Activated T-cell treated with anti-CD3 and anti-CD28 coated beads, Interleukin-2, amount 50 U/mL, for 72 hours (primary cell): ENCODE data around the gene PPP1R14D. TPM values are rescaled to one million over a fixed set of nuclear protein-coding genes. Genes with fewer than 3 reads are reported as not detected.

Source experiments
- ATAC-seq, 2 donors: fragments of 150-1000 bp; cut with Tn5 transposase; replicated peaks in 1 of 2; 2 replicates each; pipeline ENCODE4 v1.10.0; 2021; ENCODE audit warnings: moderate library complexity in 2 of 2, mild to moderate bottlenecking in 1 of 2
- DNase-seq, 2 donors: peaks; one replicate each; pipeline ENCODE4 v3.0.0; 2021 to 2022; ENCODE audit warnings: mixed read lengths in 1 of 2
- H3K27ac Mint-ChIP-seq: one replicate; pipeline ENCODE4 v1.8.0; 2022; ENCODE audit warnings: mild to moderate bottlenecking, moderate library complexity, mixed read lengths
- H3K27me3 Mint-ChIP-seq: one replicate; pipeline ENCODE4 v1.8.0; 2022; ENCODE audit warnings: low read depth, mixed read lengths
- H3K36me3 Mint-ChIP-seq, 2 donors: one replicate each; pipeline ENCODE4 v1.8.0; 2022; ENCODE audit warnings: mixed read lengths in 2 of 2, mild to moderate bottlenecking in 1 of 2; ENCODE audit not compliant: insufficient read depth in 2 of 2
- H3K4me1 Mint-ChIP-seq: one replicate; pipeline ENCODE4 v1.8.0; 2022; ENCODE audit warnings: low read depth, mixed read lengths
- H3K4me3 Mint-ChIP-seq, 2 donors: one replicate each; pipeline ENCODE4 v1.8.0; 2022; ENCODE audit warnings: mild to moderate bottlenecking in 2 of 2, mixed read lengths in 2 of 2, moderate library complexity in 2 of 2
- H3K9me3 Mint-ChIP-seq, 2 donors: one replicate each; pipeline ENCODE4 v1.8.0; 2022; ENCODE audit warnings: mixed read lengths in 2 of 2
- total RNA-seq, 2 donors: library from RNA; stranded (reverse); gene quantifications; one replicate each; pipeline ENCODE4 v1.2.3, GENCODE V29; 2022

The PPP1R14D gene
- total RNA-seq, 2 donors from 2014 or later = not detected

DNA sequence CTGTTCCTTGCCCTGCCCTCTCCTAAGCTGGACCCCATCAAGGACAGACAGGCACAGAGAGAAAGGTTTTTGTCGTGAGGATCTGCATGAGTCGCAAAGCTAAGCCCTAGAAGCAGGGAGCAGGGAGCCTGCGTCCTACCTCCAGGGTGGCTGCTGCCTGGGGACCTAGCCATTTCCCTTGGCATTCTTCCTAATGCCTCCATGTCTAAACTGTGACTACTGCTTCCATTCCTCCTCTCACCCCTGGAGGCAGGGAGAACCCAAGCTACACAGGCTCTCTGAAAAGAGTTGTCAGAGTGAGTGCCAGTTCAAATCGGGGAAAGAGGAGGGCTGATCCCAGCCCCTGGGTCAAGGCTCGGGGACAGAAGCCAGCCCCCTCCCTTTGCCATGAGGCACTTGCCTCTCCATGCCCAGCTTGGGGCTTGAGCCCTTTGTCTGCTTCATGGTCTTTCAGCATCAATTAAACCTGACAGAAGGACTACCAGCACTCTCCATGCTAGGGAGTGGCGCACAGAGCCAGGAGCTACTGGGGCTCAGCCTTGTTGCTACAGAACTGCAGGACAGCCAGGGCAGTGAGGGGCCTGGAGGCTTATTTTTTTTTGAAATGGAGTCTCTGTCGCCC, 62.2 kb downstream of the PPP1R14D start:
- Mint-ChIP-seq H3K27me3 (no peaks in the 10 kb centered on the region), H3K36me3 (no peaks in the 10 kb centered on the region), H3K4me3 (peak overlapping the region in 1 of 2 donors; percentile 7), H3K27ac (no peak overlapping the region), H3K4me1 (peaks cover 52% of the 10 kb centered on the region), H3K9me3 (no peaks in the 10 kb centered on the region)
- ATAC-seq = no peak
- no peak for DNase-seq

Other genes starting within 250 kb of the PPP1R14D start
- gene KNL1, start 234.5 kb downstream of the PPP1R14D start, total RNA-seq = 10 to 100 TPM; 32.5 to 34.1 TPM
- 10 to 100 TPM; 49.9 to 73.2 TPM for gene RAD51, start 133.5 kb downstream of the PPP1R14D start, total RNA-seq
- 10 to 100 TPM; 28.0 to 30.7 TPM for gene RMDN3, start 73.5 kb downstream of the PPP1R14D start, total RNA-seq
- 10 to 100 TPM; 40.9 to 44.8 TPM for gene GCHFR, start 64.6 kb downstream of the PPP1R14D start, total RNA-seq
- 1 to 10 TPM; 1.6 to 1.7 TPM for gene C15orf62, start 58.7 kb downstream of the PPP1R14D start, total RNA-seq
- gene ZFYVE19, start 21.6 kb downstream of the PPP1R14D start, total RNA-seq = 10 to 100 TPM; 24.1 to 29.8 TPM
- 10 to 100 TPM; 26.3 to 37.3 TPM for gene DNAJC17, start 21.2 kb downstream of the PPP1R14D start, total RNA-seq
- 10 to 100 TPM; 17.3 to 19.4 TPM for gene SPINT1, start 15.3 kb upstream of the PPP1R14D start, total RNA-seq
- under 1 TPM; 0.14 to 0.23 TPM for gene RHOV, start 45.5 kb upstream of the PPP1R14D start, total RNA-seq
- gene VPS18, start 65.7 kb upstream of the PPP1R14D start, total RNA-seq = 10 to 100 TPM; 10.7 to 12.1 TPM
- under 1 TPM; 0.12 to 0.19 TPM for gene DLL4, start 100.6 kb upstream of the PPP1R14D start, total RNA-seq
- 10 to 100 TPM; 77.8 to 83.0 TPM for gene CHAC1, start 124.8 kb upstream of the PPP1R14D start, total RNA-seq